Left ventricle myocardium inferior (tissue), 1 donor: ENCODE data around the gene DACH1. TPM values are rescaled to one million over a fixed set of nuclear protein-coding genes. Genes with fewer than 3 reads are reported as not detected.
"Not testable (repeated sequence)": the region's sequence is repeated elsewhere in the genome, so short reads cannot be mapped to it uniquely, and the experiment has no call there.

Experiments used
- DNase-seq: peaks from one replicate; pipeline ENCODE4 v3.0.0-alpha.2; 2020
- H3K27ac ChIP-seq: fragments of 200-600 bp; replicated peaks from 2 replicates; pipeline ENCODE4 v1.8.0; 2021
- H3K27me3 ChIP-seq: fragments of 200-600 bp; 2 replicates; pipeline ENCODE4 v1.8.0; 2021; ENCODE audit warnings: low read depth
- H3K36me3 ChIP-seq: fragments of 200-600 bp; 2 replicates; pipeline ENCODE4 v1.8.0; 2021
- H3K4me1 ChIP-seq: fragments of 200-600 bp; 2 replicates; pipeline ENCODE4 v1.8.0; 2021
- H3K4me3 ChIP-seq: fragments of 200-600 bp; 2 replicates; pipeline ENCODE4 v1.8.0; 2021; ENCODE audit warnings: mild to moderate bottlenecking, moderate library complexity
- H3K9me3 ChIP-seq: fragments of 200-600 bp; replicated peaks from 2 replicates; pipeline ENCODE4 v1.8.0; 2021
- CTCF ChIP-seq: fragments of 200-600 bp; IDR thresholded peaks from 2 replicates; pipeline ENCODE4 v1.8.0; 2021; ENCODE audit warnings: antibody characterized with exemption, mild to moderate bottlenecking, borderline replicate concordance
- intact Hi-C: fragments of 100-400 bp; cut with micrococcal nuclease; formaldehyde crosslinking; loops from one replicate; pipeline ENCODE4 v1.11.0; 2022
- total RNA-seq: library from RNA; stranded (reverse); fragmentation: NEBNext Ultra II Directional; extraction: Animal tissue kit (Norgen Biotek cat#: 25700); gene quantifications from one replicate; pipeline ENCODE4 v1.2.1, GENCODE V29; 2021
- donor health status: DM: no; HTN: yes; CAD: no; lungs with severe emphysema.

The DACH1 gene
- total RNA-seq, 1 donor from 2014 or later = 3.4 TPM

- no peaks in the 10 kb centered on the region for H3K9me3 ChIP-seq
- no peaks in the 10 kb centered on the region for H3K36me3 ChIP-seq
- intact Hi-C loops = no loop called here
- no peaks in the 10 kb centered on the region for H3K27me3 ChIP-seq
- DNase-seq = no peak
- H3K4me1 ChIP-seq = peaks cover 7% of the 10 kb centered on the region
- no peak for TF ChIP-seq CTCF
- H3K27ac ChIP-seq = no peak overlapping the region
- H3K4me3 ChIP-seq = no peak overlapping the region
Observed at GRCh38 chr13:71780546-71780945, 86.5 kb downstream of the DACH1 start.

DNA sequence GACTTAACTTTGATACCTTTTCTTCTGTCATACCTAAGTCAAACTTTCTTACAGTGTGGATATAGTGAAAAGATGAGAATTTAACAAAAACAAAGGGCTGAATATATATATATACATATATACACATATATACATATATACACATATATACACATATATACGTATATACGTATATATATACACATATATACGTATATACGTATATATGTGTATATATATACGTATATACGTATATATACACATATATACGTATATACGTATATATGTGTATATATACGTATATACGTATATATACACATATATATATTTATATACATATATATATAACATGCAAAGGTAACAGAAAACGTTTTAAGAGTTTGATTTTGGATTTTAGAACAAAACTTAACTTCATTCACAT is 88.0 kb downstream of the DACH1 start:
- intact Hi-C loops, H3K27ac ChIP-seq, H3K27me3 ChIP-seq, H3K4me3 ChIP-seq, H3K9me3 ChIP-seq, H3K4me1 ChIP-seq, DNase-seq, H3K36me3 ChIP-seq: not testable (repeated sequence)

DNA sequence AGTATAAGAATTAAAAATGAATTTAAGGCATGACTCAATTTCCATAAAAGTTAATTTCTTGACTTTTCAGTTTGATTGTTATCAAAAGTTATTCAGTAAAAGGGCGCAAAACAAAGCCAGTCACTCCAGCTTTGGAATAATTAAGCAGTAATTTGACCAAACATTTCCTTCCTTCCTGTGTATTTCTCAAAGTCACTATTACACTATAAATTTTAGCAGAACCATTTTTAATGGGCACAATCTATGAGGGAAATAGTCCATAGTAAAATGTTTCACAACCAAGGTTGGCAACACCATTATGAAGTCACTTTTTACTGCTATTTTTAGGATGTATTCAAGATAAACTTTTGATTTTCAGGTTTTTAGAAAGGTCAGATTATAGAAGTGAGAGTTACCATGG is 91.0 kb downstream of the DACH1 start:
- no peak overlapping the region for H3K4me3 ChIP-seq
- intact Hi-C loops = no loop called here
- H3K9me3 ChIP-seq = no peaks in the 10 kb centered on the region
- no peak overlapping the region for H3K27ac ChIP-seq
- peaks cover 7% of the 10 kb centered on the region for H3K4me1 ChIP-seq
- H3K36me3 ChIP-seq = no peaks in the 10 kb centered on the region
- no peaks in the 10 kb centered on the region for H3K27me3 ChIP-seq
- TF ChIP-seq CTCF = no peak
- no peak for DNase-seq

DNA sequence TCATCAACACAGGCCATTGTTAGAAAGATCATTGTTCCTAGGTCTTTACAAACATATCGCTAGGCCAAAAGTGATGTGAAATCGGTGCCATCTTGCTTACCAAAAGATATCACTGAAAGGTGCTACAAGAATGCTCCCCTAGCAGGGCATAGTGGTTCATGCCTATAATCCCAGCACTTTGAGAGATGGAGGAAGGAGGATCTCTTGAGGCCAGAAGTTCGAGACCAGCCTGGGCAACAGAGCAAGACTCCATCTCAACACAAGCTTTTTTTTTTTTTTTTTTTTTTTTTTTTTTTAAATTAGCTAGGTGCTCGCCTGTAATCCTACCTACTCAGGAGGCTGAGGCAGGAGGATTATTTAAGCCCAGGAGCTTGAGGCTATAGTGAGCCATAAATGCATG is 92.1 kb downstream of the DACH1 start:
- Histone ChIP-seq H3K27ac (no peak overlapping the region), H3K36me3 (no peaks in the 10 kb centered on the region), H3K9me3 (no peaks in the 10 kb centered on the region), H3K27me3 (no peaks in the 10 kb centered on the region), H3K4me1 (peaks cover 7% of the 10 kb centered on the region), H3K4me3 (no peak overlapping the region)
- intact Hi-C loops = no loop called here
- no peak for DNase-seq
- no peak for TF ChIP-seq CTCF

DNA sequence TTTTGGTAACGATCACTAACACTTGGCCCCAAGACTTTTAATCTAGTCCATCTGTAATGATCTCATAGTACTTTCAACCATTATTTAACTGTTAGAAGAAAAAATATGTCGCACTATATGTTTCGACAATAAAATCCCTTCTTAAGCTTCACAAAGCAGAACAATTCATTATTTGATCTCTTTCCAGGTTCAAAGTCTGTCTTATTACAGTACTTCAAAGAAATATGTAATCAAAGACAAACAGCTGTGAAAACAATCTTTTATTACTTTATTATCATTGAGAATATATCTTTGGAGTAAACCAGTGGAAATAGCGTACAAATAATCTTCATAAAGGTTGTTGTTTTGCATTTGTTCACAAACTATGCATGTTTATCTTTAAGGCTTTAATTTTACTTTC is 93.5 kb downstream of the DACH1 start:
- Histone ChIP-seq H3K36me3 (no peaks in the 10 kb centered on the region), H3K4me3 (no peak overlapping the region), H3K9me3 (no peaks in the 10 kb centered on the region), H3K27ac (no peak overlapping the region), H3K4me1 (peaks cover 7% of the 10 kb centered on the region), H3K27me3 (no peaks in the 10 kb centered on the region)
- intact Hi-C loops = no loop called here
- DNase-seq = no peak
- no peak for TF ChIP-seq CTCF

DNA sequence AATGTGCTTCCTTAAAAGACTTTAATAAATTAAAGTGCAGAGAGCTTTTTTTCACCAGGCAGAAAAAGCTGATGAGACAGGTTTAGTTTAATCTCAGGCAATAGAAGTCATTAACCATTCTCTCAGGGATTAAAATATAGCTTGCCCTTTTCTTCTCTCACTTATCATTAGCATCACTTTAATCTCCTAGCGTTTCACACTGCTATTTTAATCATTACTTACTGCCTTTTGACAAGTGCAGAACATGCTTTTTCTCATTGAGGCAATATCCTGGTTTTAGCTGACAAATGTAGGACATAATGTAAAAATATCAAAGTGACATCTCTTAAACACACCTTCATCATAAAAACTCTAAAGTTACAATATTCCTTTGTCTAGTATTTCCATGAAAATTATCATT is 94.6 kb downstream of the DACH1 start:
- intact Hi-C loops = no loop called here
- DNase-seq = no peak
- H3K4me3 ChIP-seq = no peak overlapping the region

More for the DNA sequence above, 94.6 kb downstream of the DACH1 start:
- Histone ChIP-seq H3K27me3 (no peaks in the 10 kb centered on the region), H3K4me1 (peaks cover 7% of the 10 kb centered on the region), H3K36me3 (no peaks in the 10 kb centered on the region), H3K9me3 (no peaks in the 10 kb centered on the region), H3K27ac (no peak overlapping the region)
- TF ChIP-seq CTCF = no peak
